Measurements from ENCODE around the gene OR10J5. TPM values are rescaled to one million over a fixed set of nuclear protein-coding genes. Genes with fewer than 3 reads are reported as not detected.

Gene OR10J5, protein sequence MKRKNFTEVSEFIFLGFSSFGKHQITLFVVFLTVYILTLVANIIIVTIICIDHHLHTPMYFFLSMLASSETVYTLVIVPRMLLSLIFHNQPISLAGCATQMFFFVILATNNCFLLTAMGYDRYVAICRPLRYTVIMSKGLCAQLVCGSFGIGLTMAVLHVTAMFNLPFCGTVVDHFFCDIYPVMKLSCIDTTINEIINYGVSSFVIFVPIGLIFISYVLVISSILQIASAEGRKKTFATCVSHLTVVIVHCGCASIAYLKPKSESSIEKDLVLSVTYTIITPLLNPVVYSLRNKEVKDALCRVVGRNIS
- not detected in 2 replicates for polyA plus RNA-seq (2011; rRNA removed)
- not detected in 2 replicates for polyA plus RNA-seq (2012; cell fraction: cytosol; rRNA removed)
- not detected in 2 replicates for polyA plus RNA-seq (2012; cell fraction: nucleus; rRNA removed)
- polyA plus RNA-seq (2017; fragmentation: RNase III; extraction: RNeasy Plus Mini Kit Qiagen cat#74134 plus additional on column Dnase treatment), result not detected in 3 replicates
- polyA minus RNA-seq (2011; rRNA and poly(A)+ RNA removed), result not detected in 2 replicates

DNA sequence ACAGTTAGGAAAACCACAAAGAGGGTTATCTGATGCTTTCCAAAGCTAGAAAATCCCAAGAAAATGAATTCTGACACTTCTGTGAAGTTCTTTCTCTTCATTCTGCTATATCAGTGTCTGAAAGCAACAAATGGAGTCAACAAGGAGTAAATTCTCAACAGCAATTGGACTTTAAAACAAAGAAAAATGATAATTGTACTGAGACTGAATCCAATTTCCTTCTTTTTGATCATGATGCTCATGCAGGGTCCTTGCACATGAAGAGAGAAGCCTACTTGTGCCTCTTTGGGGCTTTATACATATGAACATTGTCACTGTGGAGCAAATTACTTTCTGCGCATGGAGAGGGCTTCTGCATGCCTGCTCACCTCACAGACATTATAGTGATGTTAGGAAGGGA lies at the start of gene OR10J5:
Gene OR10J5 (minus strand): TSS at position 101 of the 400 bp plus-strand sequence. CDS start 0 bp downstream, at position 101.
- POLR2A ChIA-PET, result no interaction called here
- no peak for TF ChIP-seq BHLHE40 (IDR thresholded peaks at IDR 0.05; ENCODE audit: low read depth, low read length)
- no peak for TF ChIP-seq HOXA7 (CRISPR knock-in tag; IDR thresholded peaks at IDR 0.05)
- no peak for TF ChIP-seq ZNF302 (CRISPR knock-in tag; IDR thresholded peaks at IDR 0.05)
- TF ChIP-seq, protein P1, sequence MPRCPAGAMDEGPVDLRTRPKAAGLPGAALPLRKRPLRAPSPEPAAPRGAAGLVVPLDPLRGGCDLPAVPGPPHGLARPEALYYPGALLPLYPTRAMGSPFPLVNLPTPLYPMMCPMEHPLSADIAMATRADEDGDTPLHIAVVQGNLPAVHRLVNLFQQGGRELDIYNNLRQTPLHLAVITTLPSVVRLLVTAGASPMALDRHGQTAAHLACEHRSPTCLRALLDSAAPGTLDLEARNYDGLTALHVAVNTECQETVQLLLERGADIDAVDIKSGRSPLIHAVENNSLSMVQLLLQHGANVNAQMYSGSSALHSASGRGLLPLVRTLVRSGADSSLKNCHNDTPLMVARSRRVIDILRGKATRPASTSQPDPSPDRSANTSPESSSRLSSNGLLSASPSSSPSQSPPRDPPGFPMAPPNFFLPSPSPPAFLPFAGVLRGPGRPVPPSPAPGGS (IDR thresholded peaks at IDR 0.05), result no peak
- no peak for TF ChIP-seq NPAS2 (CRISPR knock-in tag; IDR thresholded peaks at IDR 0.05; ENCODE audit: borderline replicate concordance)
- no peak for TF ChIP-seq RFX5 (IDR thresholded peaks at IDR 0.05)
- no peak for TF ChIP-seq FOSB (CRISPR knock-in tag; IDR thresholded peaks at IDR 0.05)
- no peak for TF ChIP-seq CBX8 (IDR thresholded peaks at IDR 0.05)
- TF ChIP-seq RARB (CRISPR knock-in tag; IDR thresholded peaks at IDR 0.05), result no peak
- no peak for TF ChIP-seq ESRRA (IDR thresholded peaks at IDR 0.05; ENCODE audit: borderline replicate concordance, low read length)
- TF ChIP-seq FOXS1 (CRISPR knock-in tag; IDR thresholded peaks at IDR 0.05), result no peak
- no peak for TF ChIP-seq MYC (IDR thresholded peaks at IDR 0.05; ENCODE audit: borderline replicate concordance, low read length)
- DNase-seq (ENCODE audit: low read depth in 1 of 2, low spot score in 1 of 2) (no peak), ATAC-seq (no peak), FAIRE-seq (no peak)
- 87% methylated on average over 1 of the region's 1 CpG for WGBS (ENCODE audit: missing lambda C conversion rate)
- Histone ChIP-seq H3K9me3 (0 out of 3 replicates have a peak, but pooled peaks cover 3% of the 10 kb centered on the region), H3K4me1 (no peaks in the 10 kb centered on the region), H3K4me2 (no peak within 1 kb of the TSS), H3K4me3 (no peak within 1 kb of the TSS), H3K27ac (no peak within 1 kb of the TSS)
- CTCF ChIA-PET, result no interaction called here

DNA sequence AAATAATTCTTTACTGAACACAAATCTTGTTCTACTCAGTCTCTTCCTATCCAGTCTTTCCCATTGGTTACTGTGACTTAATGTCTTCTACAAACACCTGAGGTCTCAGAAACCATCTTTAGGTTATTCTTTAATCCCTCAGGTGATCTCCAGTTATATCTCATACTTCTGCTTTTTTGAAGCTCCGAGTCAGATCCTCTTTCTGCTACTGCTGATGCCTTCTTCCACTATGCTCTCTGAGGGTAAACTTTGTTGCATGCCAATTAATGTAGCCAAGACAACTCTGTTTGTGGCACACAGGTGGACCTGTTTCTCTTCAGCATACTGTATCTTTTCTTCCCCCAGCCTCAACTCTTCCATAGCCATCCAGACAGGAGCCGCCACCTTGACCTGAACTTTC lies 48.7 kb upstream of the OR10J5 start:
- DNase-seq (ENCODE audit: low read depth in 1 of 2, low spot score in 1 of 2) (no peak), ATAC-seq (no peak), FAIRE-seq (no peak)
- POLR2A ChIA-PET, result no interaction called here
- H3K9me3 ChIP-seq, result no peaks in the 10 kb centered on the region
- TF ChIP-seq FOXS1 (CRISPR knock-in tag; IDR thresholded peaks at IDR 0.05) (no peak), ESRRA (IDR thresholded peaks at IDR 0.05; ENCODE audit: borderline replicate concordance, low read length) (no peak), CBX8 (IDR thresholded peaks at IDR 0.05) (no peak), ZNF302 (CRISPR knock-in tag; IDR thresholded peaks at IDR 0.05) (no peak), FOSB (CRISPR knock-in tag; IDR thresholded peaks at IDR 0.05) (no peak), RARB (CRISPR knock-in tag; IDR thresholded peaks at IDR 0.05) (no peak), ZC3H11A (IDR thresholded peaks at IDR 0.05) (no peak), CEBPB (IDR thresholded peaks at IDR 0.05) (no peak), BHLHE40 (IDR thresholded peaks at IDR 0.05; ENCODE audit: low read depth, low read length) (no peak), ZSCAN20 (CRISPR knock-in tag; IDR thresholded peaks at IDR 0.05) (no peak), HOXA7 (CRISPR knock-in tag; IDR thresholded peaks at IDR 0.05) (no peak), FOSL2 (IDR thresholded peaks at IDR 0.05) (no peak), FOSL2 (CRISPR knock-in tag; IDR thresholded peaks at IDR 0.05) (no peak), CBX2 (IDR thresholded peaks at IDR 0.05; ENCODE audit: borderline replicate concordance, low read depth) (no peak), KDM1A (IDR thresholded peaks at IDR 0.05; ENCODE audit: low read depth) (no peak), MAZ (IDR thresholded peaks at IDR 0.05; ENCODE audit: borderline replicate concordance, low read depth, low read length) (no peak), POLR2AphosphoS2 (conservative IDR thresholded peaks at IDR 0.05; ENCODE audit: low read length) (no peak)
- TF ChIP-seq, protein P2, sequence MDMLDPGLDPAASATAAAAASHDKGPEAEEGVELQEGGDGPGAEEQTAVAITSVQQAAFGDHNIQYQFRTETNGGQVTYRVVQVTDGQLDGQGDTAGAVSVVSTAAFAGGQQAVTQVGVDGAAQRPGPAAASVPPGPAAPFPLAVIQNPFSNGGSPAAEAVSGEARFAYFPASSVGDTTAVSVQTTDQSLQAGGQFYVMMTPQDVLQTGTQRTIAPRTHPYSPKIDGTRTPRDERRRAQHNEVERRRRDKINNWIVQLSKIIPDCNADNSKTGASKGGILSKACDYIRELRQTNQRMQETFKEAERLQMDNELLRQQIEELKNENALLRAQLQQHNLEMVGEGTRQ (IDR thresholded peaks at IDR 0.05), result no peak
- H3K27ac ChIP-seq, result no peak overlapping the region
- no peak overlapping the region for H3K4me3 ChIP-seq
- H3K4me1 ChIP-seq, result no peaks in the 10 kb centered on the region
- H3K4me2 ChIP-seq, result no peak overlapping the region
- CTCF ChIA-PET, result no interaction called here
- 30% methylated on average over 2 of the region's 2 CpGs for whole genome bisulfite sequencing (ENCODE audit: missing lambda C conversion rate)
